HFFc6 (cell line): ENCODE data around the gene ADCK1. TPM values are rescaled to one million over a fixed set of nuclear protein-coding genes. Genes with fewer than 3 reads are reported as not detected.
"Not testable (repeated sequence)": the region's sequence is repeated elsewhere in the genome, so short reads cannot be mapped to it uniquely, and the experiment has no call there.

ENCODE experiments used
- DNase-seq: peaks from one replicate; pipeline ENCODE4 v3.0.0-alpha.2; 2018
- H3K27ac Mint-ChIP-seq: 2 replicates; pipeline ENCODE4 v1.8.0; 2020; ENCODE audit warnings: mild to moderate bottlenecking, mixed read lengths
- H3K27me3 Mint-ChIP-seq: 2 replicates; pipeline ENCODE4 v1.8.0; 2021; ENCODE audit warnings: mild to moderate bottlenecking, moderate library complexity, mixed read lengths; ENCODE audit not compliant: insufficient read depth
- H3K36me3 Mint-ChIP-seq: 2 replicates; pipeline ENCODE4 v1.8.0; 2021; ENCODE audit warnings: low read depth, mixed read lengths
- H3K4me1 Mint-ChIP-seq: 2 replicates; pipeline ENCODE4 v1.8.0; 2020; ENCODE audit warnings: low read depth, mixed read lengths
- H3K4me3 Mint-ChIP-seq: 2 replicates; pipeline ENCODE4 v1.8.0; 2020; ENCODE audit warnings: mild to moderate bottlenecking, moderate library complexity, mixed read lengths
- H3K9me3 Mint-ChIP-seq: 2 replicates; pipeline ENCODE4 v1.8.0; 2020; ENCODE audit warnings: mild to moderate bottlenecking, mixed read lengths
- total RNA-seq, 6 experiments: library from RNA; stranded (reverse); fragmentation: NEBNext Ultra II Directional; extraction: Animal tissue kit (Norgen Biotek cat#: 25700); gene quantifications; 2 replicates in 1 of 6; 3 replicates in 5 of 6; pipeline ENCODE4 v1.2.3, GENCODE V29; 2021
- TF ChIP-seq, protein P1 (sequence below): fragments of 200-600 bp; sonication (generic); IDR thresholded peaks from 2 replicates; pipeline ENCODE4 v1.5.0; 2021; ENCODE audit warnings: antibody characterized with exemption, mild to moderate bottlenecking

Gene ADCK1
- total RNA-seq, 6 experiments from 2014 or later, result 4.4 to 6.3 (median 5.7) TPM

GRCh38 chr14:77800814-77801213 is 905 bp downstream of the ADCK1 start:
- no peak overlapping the region for H3K27ac Mint-ChIP-seq
- DNase-seq, result no peak
- TF ChIP-seq, protein P1, sequence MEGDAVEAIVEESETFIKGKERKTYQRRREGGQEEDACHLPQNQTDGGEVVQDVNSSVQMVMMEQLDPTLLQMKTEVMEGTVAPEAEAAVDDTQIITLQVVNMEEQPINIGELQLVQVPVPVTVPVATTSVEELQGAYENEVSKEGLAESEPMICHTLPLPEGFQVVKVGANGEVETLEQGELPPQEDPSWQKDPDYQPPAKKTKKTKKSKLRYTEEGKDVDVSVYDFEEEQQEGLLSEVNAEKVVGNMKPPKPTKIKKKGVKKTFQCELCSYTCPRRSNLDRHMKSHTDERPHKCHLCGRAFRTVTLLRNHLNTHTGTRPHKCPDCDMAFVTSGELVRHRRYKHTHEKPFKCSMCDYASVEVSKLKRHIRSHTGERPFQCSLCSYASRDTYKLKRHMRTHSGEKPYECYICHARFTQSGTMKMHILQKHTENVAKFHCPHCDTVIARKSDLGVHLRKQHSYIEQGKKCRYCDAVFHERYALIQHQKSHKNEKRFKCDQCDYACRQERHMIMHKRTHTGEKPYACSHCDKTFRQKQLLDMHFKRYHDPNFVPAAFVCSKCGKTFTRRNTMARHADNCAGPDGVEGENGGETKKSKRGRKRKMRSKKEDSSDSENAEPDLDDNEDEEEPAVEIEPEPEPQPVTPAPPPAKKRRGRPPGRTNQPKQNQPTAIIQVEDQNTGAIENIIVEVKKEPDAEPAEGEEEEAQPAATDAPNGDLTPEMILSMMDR, result no peak
- no peaks in the 10 kb centered on the region for H3K9me3 Mint-ChIP-seq
- H3K27me3 Mint-ChIP-seq, result no peaks in the 10 kb centered on the region; the same call in 1 of the 2 replicates
- H3K36me3 Mint-ChIP-seq, result no peaks in the 10 kb centered on the region
- peak overlapping the region; percentile 92 for H3K4me3 Mint-ChIP-seq
- peaks cover 14% of the 10 kb centered on the region for H3K4me1 Mint-ChIP-seq

GRCh38 chr14:77804592-77804991 is 4.7 kb downstream of the ADCK1 start:
- TF ChIP-seq, protein P1, result peak; percentile 70
- H3K27ac Mint-ChIP-seq, result no peak overlapping the region
- no peaks in the 10 kb centered on the region for H3K36me3 Mint-ChIP-seq
- no peaks in the 10 kb centered on the region; the same call in 1 of the 2 replicates for H3K27me3 Mint-ChIP-seq
- H3K4me3 Mint-ChIP-seq, result no peak overlapping the region
- no peaks in the 10 kb centered on the region for H3K9me3 Mint-ChIP-seq
- no peak for DNase-seq
- H3K4me1 Mint-ChIP-seq, result peaks cover 6% of the 10 kb centered on the region

DNA sequence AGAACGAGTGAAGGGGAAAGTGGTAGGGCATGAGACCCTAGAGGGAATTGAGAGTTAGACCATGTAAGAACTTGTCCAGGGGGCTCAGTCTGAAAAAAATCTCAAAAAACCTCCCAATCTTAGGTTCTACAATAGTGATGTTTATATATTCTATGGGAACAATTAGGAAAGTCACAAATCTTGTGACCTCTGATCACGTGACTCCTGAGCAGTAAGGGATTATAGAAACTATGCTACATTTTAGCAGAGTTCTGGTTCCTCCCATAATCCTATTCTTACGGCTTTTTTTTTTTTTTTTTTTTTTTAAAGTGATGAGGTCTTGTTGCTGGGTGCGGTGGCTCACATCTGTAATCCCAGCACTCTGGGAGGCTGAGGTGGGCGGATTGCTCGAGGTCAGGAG is 5.8 kb downstream of the ADCK1 start:
- TF ChIP-seq, protein P1, result no peak
- H3K36me3 Mint-ChIP-seq, result no peaks in the 10 kb centered on the region
- no peak overlapping the region for H3K4me3 Mint-ChIP-seq
- H3K4me1 Mint-ChIP-seq, result peaks cover 1% of the 10 kb centered on the region
- H3K27ac Mint-ChIP-seq, result no peak overlapping the region
- no peaks in the 10 kb centered on the region; the same call in 1 of the 2 replicates for H3K27me3 Mint-ChIP-seq
- no peaks in the 10 kb centered on the region for H3K9me3 Mint-ChIP-seq
- DNase-seq, result no peak

- Mint-ChIP-seq H3K27me3 (no peaks in the 10 kb centered on the region; the same call in 1 of the 2 replicates), H3K4me1 (no peaks in the 10 kb centered on the region), H3K9me3 (no peaks in the 10 kb centered on the region), H3K4me3 (no peak overlapping the region), H3K36me3 (no peaks in the 10 kb centered on the region), H3K27ac (no peak overlapping the region)
- TF ChIP-seq, protein P1, result no peak
- no peak for DNase-seq
These were observed 8.3 kb downstream of the ADCK1 start for GRCh38 chr14:77808250-77808649.

GRCh38 chr14:77809011-77809410 is 9.1 kb downstream of the ADCK1 start:
- no peak for DNase-seq
- TF ChIP-seq, protein P1, result no peak
- Mint-ChIP-seq H3K9me3 (no peaks in the 10 kb centered on the region), H3K27ac (no peak overlapping the region), H3K36me3 (no peaks in the 10 kb centered on the region), H3K4me3 (no peak overlapping the region), H3K27me3 (no peaks in the 10 kb centered on the region; the same call in 1 of the 2 replicates), H3K4me1 (no peaks in the 10 kb centered on the region)

GRCh38 chr14:77812028-77812427 is 12.1 kb downstream of the ADCK1 start:
- no peak overlapping the region for H3K4me3 Mint-ChIP-seq
- H3K27ac Mint-ChIP-seq, result no peak overlapping the region
- H3K4me1 Mint-ChIP-seq, result no peaks in the 10 kb centered on the region
- TF ChIP-seq, protein P1, result no peak
- no peaks in the 10 kb centered on the region for H3K9me3 Mint-ChIP-seq
- H3K27me3 Mint-ChIP-seq, result no peaks in the 10 kb centered on the region
- DNase-seq, result no peak
- no peaks in the 10 kb centered on the region for H3K36me3 Mint-ChIP-seq

- not testable (repeated sequence) for H3K27me3 Mint-ChIP-seq, H3K36me3 Mint-ChIP-seq, H3K4me1 Mint-ChIP-seq, DNase-seq, H3K4me3 Mint-ChIP-seq, H3K9me3 Mint-ChIP-seq, H3K27ac Mint-ChIP-seq
These were observed 12.8 kb downstream of the ADCK1 start for GRCh38 chr14:77812682-77813081.
